Natural killer cell (primary cell): ENCODE results near the gene SCLY. TPM values are rescaled to one million over a fixed set of nuclear protein-coding genes. Genes with fewer than 3 reads are reported as not detected.

Source experiments
- ATAC-seq, 3 donors: fragments of 150-1000 bp in 2 of 3; fragments of 200-7000 bp in 1 of 3; cut with Tn5 transposase; 1 replicate in 1 of 3; 2 replicates in 2 of 3; pipeline ENCODE4 v1.10.0; 2021; ENCODE audit warnings: mild to moderate bottlenecking in 2 of 3, moderate library complexity in 2 of 3
- DNase-seq, 2 donors: peaks; one replicate each; pipeline versions ENCODE4 v3.0.0 to v3.0.0-alpha.2; 2013 to 2021; ENCODE audit warnings: mixed read lengths in 1 of 2
- H3K27ac ChIP-seq: one replicate; pipeline ENCODE4 v1.5.1; 2013; ENCODE audit warnings: mild to moderate bottlenecking, low read length
- H3K27me3 ChIP-seq: one replicate; pipeline ENCODE4 v1.6.1; 2013; ENCODE audit warnings: low read length; ENCODE audit not compliant: control insufficient read depth, insufficient read depth
- H3K36me3 ChIP-seq: one replicate; pipeline ENCODE4 v1.6.1; 2013; ENCODE audit warnings: low read length; ENCODE audit not compliant: control insufficient read depth, insufficient read depth
- H3K4me1 ChIP-seq: one replicate; pipeline ENCODE4 v1.6.1; 2013; ENCODE audit warnings: low read length; ENCODE audit not compliant: control insufficient read depth, insufficient read depth
- H3K4me3 ChIP-seq: one replicate; pipeline ENCODE4 v1.5.1; 2013; ENCODE audit warnings: low read length
- H3K9me3 ChIP-seq: one replicate; pipeline ENCODE4 v1.6.1; 2013; ENCODE audit warnings: low read length; ENCODE audit not compliant: control insufficient read depth, insufficient read depth
- H3K27ac Mint-ChIP-seq, 2 donors: one replicate each; pipeline ENCODE4 v1.8.0; 2022; ENCODE audit warnings: mild to moderate bottlenecking in 2 of 2, mixed read lengths in 2 of 2, moderate library complexity in 1 of 2
- H3K27me3 Mint-ChIP-seq, 2 donors: one replicate each; pipeline ENCODE4 v1.8.0; 2022; ENCODE audit warnings: low read depth in 2 of 2, mixed read lengths in 2 of 2
- H3K36me3 Mint-ChIP-seq: one replicate; pipeline ENCODE4 v1.8.0; 2022; ENCODE audit warnings: mixed read lengths
- H3K4me1 Mint-ChIP-seq, 2 donors: one replicate each; pipeline ENCODE4 v1.8.0; 2022; ENCODE audit warnings: mixed read lengths in 2 of 2
- H3K4me3 Mint-ChIP-seq: one replicate; pipeline ENCODE4 v1.8.0; 2022; ENCODE audit warnings: mild to moderate bottlenecking, moderate library complexity, mixed read lengths
- H3K9me3 Mint-ChIP-seq, 2 donors: one replicate each; pipeline ENCODE4 v1.8.0; 2022; ENCODE audit warnings: mixed read lengths in 2 of 2
- CTCF ChIP-seq: fragments of 200-600 bp; IDR thresholded peaks from one replicate; pipeline ENCODE4 v1.8.0; 2022; ENCODE audit warnings: antibody characterized with exemption
- WGBS: methylation state at CpG from one replicate; pipeline ENCODE4 v1.1.7; 2013; ENCODE audit warnings: missing lambda C conversion rate; ENCODE audit not compliant: insufficient coverage; 5-methylcytosine and 5-hydroxymethylcytosine counted together
- intact Hi-C: fragments of 100-400 bp; cut with micrococcal nuclease; formaldehyde crosslinking; loops from one replicate; pipeline ENCODE4 v1.14.2; 2022
- total RNA-seq, 4 donors: library from RNA; stranded (reverse); fragments of 120-200 nt in 1 of 4; gene quantifications; one replicate each; pipeline versions ENCODE4 v1.2.3 to v1.2.4, GENCODE V29; 2013 to 2022

The SCLY gene
- total RNA-seq, 3 donors from 2014 or later (not counting 1 experiment from before 2014, with no cell fraction given): 16.3 to 24.6 (median 20.1) TPM

GRCh38 chr2:238104226-238104690 is 43.5 kb downstream of the SCLY start:
- intact Hi-C loops: no loop called here

GRCh38 chr2:238104691-238105371 is 44.0 kb downstream of the SCLY start:
- TF ChIP-seq CTCF: no peak
- Mint-ChIP-seq H3K36me3 (no peaks in the 10 kb centered on the region), H3K27me3 (no peaks in the 10 kb centered on the region), H3K4me3 (no peak overlapping the region), H3K9me3 (no peaks in the 10 kb centered on the region), H3K27ac (no peak overlapping the region), H3K4me1 (peaks cover 0 to 9% of the 10 kb centered on the region in 2 donors)
- DNase-seq (no peak), ATAC-seq (no peak)
- Histone ChIP-seq H3K36me3 (no peaks in the 10 kb centered on the region), H3K4me1 (peaks cover 24% of the 10 kb centered on the region), H3K9me3 (no peaks in the 10 kb centered on the region), H3K4me3 (no peak overlapping the region), H3K27me3 (no peaks in the 10 kb centered on the region), H3K27ac (no peak overlapping the region)
- intact Hi-C loops: no loop called here
- 92% methylated on average over 21 of the region's 21 CpGs for WGBS

More at GRCh38 chr2:238104226-238104690, 43.5 kb downstream of the SCLY start:
- H3K4me3 Mint-ChIP-seq: no peak overlapping the region
- no peaks in the 10 kb centered on the region for H3K36me3 ChIP-seq
- no peaks in the 10 kb centered on the region for H3K27me3 ChIP-seq
- H3K9me3 ChIP-seq: no peaks in the 10 kb centered on the region
- TF ChIP-seq CTCF: no peak
- DNase-seq: peak in 1 of 2 donors; percentile 13
- ATAC-seq: no peak
- no peaks in the 10 kb centered on the region for H3K9me3 Mint-ChIP-seq
- no peak overlapping the region for H3K27ac Mint-ChIP-seq
- no peak overlapping the region for H3K4me3 ChIP-seq
- H3K4me1 ChIP-seq: peaks cover 29% of the 10 kb centered on the region
- 88% methylated on average over 14 of the region's 14 CpGs for WGBS
- H3K27ac ChIP-seq: no peak overlapping the region
- peaks cover 0 to 9% of the 10 kb centered on the region in 2 donors for H3K4me1 Mint-ChIP-seq
- no peaks in the 10 kb centered on the region for H3K36me3 Mint-ChIP-seq
- H3K27me3 Mint-ChIP-seq: no peaks in the 10 kb centered on the region

- no peak for ATAC-seq
- Histone ChIP-seq H3K36me3 (no peaks in the 10 kb centered on the region), H3K4me1 (peaks cover 24% of the 10 kb centered on the region), H3K4me3 (no peak overlapping the region), H3K27me3 (no peaks in the 10 kb centered on the region), H3K27ac (no peak overlapping the region), H3K9me3 (no peaks in the 10 kb centered on the region)
- Mint-ChIP-seq H3K9me3 (no peaks in the 10 kb centered on the region), H3K27ac (no peak overlapping the region), H3K27me3 (no peaks in the 10 kb centered on the region), H3K4me1 (peaks cover 0 to 9% of the 10 kb centered on the region in 2 donors), H3K4me3 (no peak overlapping the region), H3K36me3 (no peaks in the 10 kb centered on the region)
- no peak for DNase-seq
- intact Hi-C loops: no loop called here
- no peak for TF ChIP-seq CTCF
- 89% methylated on average over 28 of the region's 28 CpGs for WGBS
These were observed 44.9 kb downstream of the SCLY start for GRCh38 chr2:238105506-238106338.
